DMS53 treated with DMSO at 0.1 percent for 48 hours (cell line): Measurements from ENCODE around the gene SLC29A1.

Experiments used
- DNase-seq: peaks from one replicate; lab custom pipeline; 2025; ENCODE audit not compliant: unreplicated experiment; lab: John Stamatoyannopoulos, UW

Gene SLC29A1

DNA sequence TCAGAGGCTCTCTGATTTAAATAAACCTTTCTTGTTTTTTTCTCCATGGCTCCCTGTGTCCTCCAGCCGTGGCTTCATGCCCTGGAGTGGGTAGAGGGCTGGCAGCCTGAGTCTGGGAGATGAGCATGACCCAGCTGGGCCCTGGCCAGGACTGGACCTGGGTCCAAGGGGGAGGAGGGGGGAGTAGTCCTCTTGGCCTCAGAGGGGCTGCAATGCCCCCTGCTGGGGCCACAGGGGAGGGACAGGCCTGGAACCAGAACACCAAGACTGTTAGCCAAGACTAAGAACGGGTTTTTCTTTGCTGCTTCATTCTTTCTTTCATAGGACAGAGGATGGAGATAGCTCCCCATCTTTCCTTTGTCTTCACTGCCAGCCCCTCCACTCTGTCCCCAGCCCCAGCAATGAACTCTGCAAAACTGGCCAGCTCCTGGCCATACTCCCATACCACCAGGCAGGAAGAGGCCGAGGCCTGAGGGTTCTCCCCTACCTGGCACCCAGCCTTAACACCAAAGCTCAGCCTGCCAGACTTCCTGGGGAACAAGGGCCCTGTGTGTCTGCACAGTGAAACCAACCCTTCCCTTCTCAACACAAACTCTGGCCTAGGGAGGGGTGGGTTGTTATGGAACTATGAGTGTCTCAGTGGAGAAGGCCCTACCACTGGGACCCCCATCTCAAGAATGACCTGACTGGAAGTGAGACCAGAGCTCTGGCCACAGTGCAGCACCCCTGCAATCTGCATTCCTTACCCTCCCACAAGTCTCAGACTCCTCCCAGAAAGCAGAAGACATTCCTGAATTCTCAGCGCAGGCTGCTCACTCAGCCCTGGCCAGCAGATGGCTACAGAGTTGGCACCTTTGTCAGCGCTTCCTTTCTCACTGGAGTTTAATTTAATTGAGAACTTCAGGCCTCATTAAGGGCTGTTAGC, 11.0 kb downstream of the SLC29A1 start:
- DNase-seq = no peak

DNA sequence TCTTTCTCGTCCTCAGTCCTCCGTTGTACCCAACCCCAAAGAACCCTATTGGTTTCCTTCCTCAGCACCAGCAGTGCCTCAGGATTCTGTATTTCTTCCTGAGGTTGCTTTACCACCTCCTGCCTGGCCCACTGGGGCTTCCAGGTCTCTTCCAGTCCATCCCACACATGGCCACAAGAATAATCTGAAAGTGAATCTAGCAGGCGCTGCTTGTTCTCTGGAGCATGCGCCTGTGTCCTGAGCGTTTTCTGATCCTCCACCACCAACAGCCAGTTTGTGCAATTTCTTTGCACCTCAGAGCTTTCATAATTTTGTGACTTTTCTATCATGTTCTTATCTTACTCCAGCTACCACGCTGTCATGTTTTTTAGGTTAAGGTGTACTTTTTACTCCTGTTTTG, 11.9 kb downstream of the SLC29A1 start:
- DNase-seq = no peak

- DNase-seq = no peak
Measured at GRCh38 chr6:44235891-44236516, 12.6 kb downstream of the SLC29A1 start.

- peak; percentile 97 for DNase-seq
Measured at GRCh38 chr6:44237021-44237812, 13.8 kb downstream of the SLC29A1 start.

- DNase-seq = peak; percentile 47
Measured at GRCh38 chr6:44237813-44238433, 14.5 kb downstream of the SLC29A1 start.

DNA sequence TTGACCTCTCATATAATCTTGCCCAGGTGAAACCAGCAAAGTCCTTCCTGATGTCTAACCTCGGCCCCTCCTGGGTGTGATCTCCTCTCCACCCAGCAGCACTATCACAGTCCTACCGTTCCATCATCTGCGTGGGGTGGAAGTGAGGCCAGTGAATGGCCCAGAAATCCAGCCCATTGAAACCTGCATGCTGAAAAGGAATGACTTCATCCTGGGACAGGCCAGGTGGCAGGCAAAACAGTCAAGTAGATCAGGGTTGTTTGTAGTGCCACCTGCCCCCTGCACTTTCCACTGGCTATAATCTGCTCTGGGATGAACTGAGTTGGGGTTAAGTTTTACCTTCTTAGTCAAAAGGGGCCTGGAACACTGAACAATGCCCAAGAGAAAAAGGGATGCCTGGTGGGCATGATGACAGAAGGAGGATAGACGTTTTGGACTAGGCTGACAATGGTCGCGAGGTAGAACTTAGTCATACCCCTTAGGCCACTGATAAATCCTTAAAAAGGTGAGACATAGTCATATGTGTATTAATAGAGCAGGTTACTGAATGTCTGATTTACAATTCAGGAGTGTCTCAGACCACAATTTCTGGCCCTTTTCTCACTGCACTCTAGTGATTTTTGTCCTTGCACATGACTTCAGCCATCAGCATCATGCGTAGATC, 15.4 kb downstream of the SLC29A1 start:
- peak; percentile 43 for DNase-seq

- no peak for DNase-seq
Measured at GRCh38 chr6:44243345-44243744, 19.9 kb downstream of the SLC29A1 start.

DNA sequence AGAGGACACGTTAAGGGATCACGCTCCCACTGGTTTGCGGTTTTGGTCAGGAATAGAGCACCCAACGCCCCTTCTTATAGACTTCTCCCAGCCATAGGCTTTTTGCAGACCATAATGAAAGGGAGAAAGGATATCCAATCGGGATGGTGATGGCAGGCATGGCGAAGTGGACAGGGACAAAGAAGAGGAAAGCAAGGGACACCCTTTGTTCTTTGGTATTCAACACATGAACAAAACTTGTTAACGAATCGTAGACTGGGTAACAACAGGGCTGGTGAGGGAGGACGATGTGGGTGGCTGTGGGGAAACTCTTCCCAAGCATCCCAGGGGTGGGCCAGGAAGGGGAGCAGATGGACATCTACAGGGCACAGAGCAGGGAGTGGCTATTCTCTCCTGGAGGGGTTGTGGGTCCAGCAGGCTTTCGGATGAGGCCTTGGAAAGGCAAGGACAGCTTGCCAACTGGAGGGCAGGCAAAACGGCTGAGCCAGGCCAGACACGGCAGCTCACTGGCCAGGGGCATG, 22.1 kb downstream of the SLC29A1 start:
- no peak for DNase-seq

GRCh38 chr6:44245912-44246662, 22.7 kb downstream of the SLC29A1 start:
- DNase-seq = peak; percentile 81

GRCh38 chr6:44246663-44247337, 23.4 kb downstream of the SLC29A1 start, which contains the start of gene HSP90AB1:
HSP90AB1 (plus strand) TSS chr6:44247101; CDS start chr6:44248630, 1,529 bp downstream.
- peak; percentile 94 for DNase-seq

GRCh38 chr6:44247338-44248302, 24.2 kb downstream of the SLC29A1 start:
- DNase-seq = no peak

DNA sequence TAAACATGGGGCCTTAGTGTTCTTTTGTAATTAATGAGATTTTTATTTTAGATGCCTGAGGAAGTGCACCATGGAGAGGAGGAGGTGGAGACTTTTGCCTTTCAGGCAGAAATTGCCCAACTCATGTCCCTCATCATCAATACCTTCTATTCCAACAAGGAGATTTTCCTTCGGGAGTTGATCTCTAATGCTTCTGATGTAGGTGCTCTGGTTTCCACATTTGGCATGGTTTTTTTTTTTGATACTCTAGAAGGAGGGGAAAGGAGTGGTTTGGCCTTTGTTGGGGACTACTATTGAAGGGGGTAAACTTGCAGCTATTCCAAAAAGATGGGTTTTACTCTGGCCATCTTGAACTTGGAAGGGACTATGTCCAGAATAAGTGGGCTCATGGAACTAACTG, 25.2 kb downstream of the SLC29A1 start:
- DNase-seq = no peak

- DNase-seq = no peak
Measured at GRCh38 chr6:44249082-44249748, 25.8 kb downstream of the SLC29A1 start.

DNA sequence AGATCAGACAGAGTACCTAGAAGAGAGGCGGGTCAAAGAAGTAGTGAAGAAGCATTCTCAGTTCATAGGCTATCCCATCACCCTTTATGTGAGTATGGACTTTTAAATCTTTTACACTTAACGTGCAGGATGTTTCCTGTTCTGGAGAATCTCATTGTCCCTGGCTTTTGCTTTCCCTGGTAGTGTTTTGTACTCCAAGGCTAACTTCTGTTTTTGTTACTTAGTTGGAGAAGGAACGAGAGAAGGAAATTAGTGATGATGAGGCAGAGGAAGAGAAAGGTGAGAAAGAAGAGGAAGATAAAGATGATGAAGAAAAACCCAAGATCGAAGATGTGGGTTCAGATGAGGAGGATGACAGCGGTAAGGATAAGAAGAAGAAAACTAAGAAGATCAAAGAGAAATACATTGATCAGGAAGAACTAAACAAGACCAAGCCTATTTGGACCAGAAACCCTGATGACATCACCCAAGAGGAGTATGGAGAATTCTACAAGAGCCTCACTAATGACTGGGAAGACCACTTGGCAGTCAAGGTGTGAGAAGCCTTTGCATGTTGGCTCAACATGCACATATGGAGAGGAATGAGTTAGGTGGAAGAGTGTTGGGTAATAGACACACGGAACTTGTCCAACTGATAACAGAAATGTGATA, 26.8 kb downstream of the SLC29A1 start:
- no peak for DNase-seq

GRCh38 chr6:44250718-44251123, 27.3 kb downstream of the SLC29A1 start:
- DNase-seq = no peak

DNA sequence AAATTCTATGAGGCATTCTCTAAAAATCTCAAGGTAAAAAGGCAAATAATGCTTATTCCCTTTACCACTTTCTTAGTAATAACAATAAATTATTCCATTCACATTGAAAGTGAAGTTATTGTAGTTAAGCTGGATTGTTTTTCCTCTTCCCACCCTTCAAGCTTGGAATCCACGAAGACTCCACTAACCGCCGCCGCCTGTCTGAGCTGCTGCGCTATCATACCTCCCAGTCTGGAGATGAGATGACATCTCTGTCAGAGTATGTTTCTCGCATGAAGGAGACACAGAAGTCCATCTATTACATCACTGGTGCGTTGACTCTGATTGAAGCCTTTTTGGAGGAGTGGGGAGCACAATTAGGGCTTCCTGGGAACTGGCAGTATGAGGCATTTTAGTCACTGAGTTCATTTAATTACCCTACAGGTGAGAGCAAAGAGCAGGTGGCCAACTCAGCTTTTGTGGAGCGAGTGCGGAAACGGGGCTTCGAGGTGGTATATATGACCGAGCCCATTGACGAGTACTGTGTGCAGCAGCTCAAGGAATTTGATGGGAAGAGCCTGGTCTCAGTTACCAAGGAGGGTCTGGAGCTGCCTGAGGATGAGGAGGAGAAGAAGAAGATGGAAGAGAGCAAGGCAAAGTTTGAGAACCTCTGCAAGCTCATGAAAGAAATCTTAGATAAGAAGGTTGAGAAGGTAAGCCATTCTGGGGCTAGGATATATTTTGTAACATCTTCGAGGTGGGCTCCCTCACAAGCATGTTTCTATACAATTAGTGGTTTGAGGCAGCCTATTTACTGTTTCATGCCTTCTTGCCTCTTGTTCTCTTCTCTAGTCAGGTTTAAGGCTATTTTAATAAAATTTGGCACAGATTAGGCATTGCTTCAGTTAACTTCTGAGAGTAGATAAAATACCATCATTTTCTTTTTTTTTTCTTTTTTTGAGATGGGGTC, 28.5 kb downstream of the SLC29A1 start:
- no peak for DNase-seq
